Epithelial cell of esophagus (primary cell): ENCODE data around the gene TTLL6.

ENCODE experiments used
- DNase-seq: peaks from one replicate; pipeline ENCODE4 v3.0.0; 2010; ENCODE audit warnings: low read depth
- H3K4me3 ChIP-seq: 2 replicates; pipeline ENCODE4 v1.5.1; 2011; ENCODE audit warnings: mild to moderate bottlenecking, low read length, control low read depth
- TF ChIP-seq, protein P1 (sequence below): IDR thresholded peaks from 2 replicates; pipeline ENCODE4 v1.5.1; 2011; ENCODE audit warnings: low read depth, mild to moderate bottlenecking, low read length, control low read depth, inconsistent platforms; ENCODE audit not compliant: insufficient read depth; ENCODE audit errors: missing control alignments

Gene TTLL6

DNA sequence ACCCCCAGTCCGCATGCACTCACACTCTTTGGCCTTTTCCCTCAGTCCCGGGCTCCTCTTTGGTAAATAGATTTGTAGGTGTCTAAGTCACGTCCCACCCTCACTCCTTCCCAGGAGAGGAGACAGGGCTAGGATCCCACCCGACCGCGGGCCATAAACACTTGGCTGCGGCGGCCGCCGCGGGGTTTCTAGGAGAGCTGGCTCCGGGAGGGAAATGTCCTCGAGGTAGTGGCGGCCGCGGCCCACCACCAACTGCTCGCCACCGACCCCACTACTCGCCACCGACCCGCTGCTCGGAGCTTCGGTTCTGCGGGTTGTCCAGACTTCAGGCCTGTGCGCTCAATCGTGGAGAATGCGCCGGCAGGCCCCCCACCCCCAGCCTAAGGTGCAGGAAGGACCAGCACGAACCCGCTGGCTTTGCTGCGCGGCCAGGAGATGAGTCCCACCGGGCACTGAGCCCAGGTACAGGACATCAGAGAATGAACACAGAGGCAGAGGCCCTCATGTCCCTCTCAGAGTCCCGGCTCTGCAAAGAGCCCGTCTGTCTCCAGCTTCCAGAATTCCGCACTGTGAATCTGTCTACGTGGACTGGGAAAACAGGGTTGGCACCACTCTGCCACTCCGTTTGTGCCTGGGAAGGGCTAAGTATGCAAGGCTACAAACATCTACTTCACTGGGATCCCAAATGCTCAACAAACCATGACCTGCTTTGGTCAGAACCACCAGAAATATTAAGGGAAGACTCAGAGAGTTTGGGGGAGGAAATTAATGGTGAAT is 91.6 kb downstream of the TTLL6 start:
- TF ChIP-seq, protein P1, sequence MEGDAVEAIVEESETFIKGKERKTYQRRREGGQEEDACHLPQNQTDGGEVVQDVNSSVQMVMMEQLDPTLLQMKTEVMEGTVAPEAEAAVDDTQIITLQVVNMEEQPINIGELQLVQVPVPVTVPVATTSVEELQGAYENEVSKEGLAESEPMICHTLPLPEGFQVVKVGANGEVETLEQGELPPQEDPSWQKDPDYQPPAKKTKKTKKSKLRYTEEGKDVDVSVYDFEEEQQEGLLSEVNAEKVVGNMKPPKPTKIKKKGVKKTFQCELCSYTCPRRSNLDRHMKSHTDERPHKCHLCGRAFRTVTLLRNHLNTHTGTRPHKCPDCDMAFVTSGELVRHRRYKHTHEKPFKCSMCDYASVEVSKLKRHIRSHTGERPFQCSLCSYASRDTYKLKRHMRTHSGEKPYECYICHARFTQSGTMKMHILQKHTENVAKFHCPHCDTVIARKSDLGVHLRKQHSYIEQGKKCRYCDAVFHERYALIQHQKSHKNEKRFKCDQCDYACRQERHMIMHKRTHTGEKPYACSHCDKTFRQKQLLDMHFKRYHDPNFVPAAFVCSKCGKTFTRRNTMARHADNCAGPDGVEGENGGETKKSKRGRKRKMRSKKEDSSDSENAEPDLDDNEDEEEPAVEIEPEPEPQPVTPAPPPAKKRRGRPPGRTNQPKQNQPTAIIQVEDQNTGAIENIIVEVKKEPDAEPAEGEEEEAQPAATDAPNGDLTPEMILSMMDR, result no peak
- H3K4me3 ChIP-seq, result no peak overlapping the region
- DNase-seq, result no peak

GRCh38 chr17:48725004-48725287 is 92.1 kb downstream of the TTLL6 start:
- TF ChIP-seq, protein P1, result no peak
- no peak overlapping the region for H3K4me3 ChIP-seq
- DNase-seq, result no peak

DNA sequence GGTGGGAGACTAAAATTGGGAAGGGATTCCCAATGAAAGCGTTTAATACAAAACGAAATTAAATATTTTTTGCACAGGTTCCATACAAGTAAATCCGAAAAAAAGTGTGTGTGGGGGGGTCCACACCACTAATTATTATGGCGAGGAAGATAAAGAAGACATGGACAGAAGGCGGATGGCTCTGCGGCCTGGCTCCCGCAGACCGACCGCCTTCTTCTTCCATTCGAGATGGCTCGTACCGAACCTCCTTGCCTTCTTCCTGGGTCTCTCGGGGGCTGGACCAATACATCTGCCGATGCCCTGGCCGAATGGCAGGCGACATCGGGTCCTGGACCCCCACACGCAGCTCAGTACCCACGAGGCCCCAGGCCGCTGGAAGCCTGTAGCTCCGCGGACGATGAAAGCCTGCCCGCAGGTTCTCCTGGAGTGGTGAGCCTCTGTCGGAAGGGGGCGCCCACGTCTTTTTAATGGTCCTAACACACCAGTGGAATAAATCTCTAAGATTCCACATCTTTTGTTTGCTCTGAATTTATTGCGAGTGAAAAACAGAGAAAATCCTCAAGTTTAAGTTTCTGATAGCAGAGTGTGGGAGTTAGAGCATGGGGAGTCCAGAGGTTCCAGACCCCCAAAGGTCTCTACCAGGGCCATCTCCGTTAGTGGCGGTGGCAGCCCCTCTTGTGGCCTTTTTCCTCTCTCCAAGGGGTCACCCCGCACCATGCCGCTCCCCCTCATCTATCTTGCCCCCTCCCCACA is 92.6 kb downstream of the TTLL6 start:
- peak; percentile 71 for DNase-seq
- TF ChIP-seq, protein P1, result peak; percentile 70
- no peak overlapping the region for H3K4me3 ChIP-seq

- TF ChIP-seq, protein P1, result no peak
- no peak for DNase-seq
Measured at GRCh38 chr17:48723423-48724250, 93.4 kb downstream of the TTLL6 start.

GRCh38 chr17:48722915-48723422 is 94.1 kb downstream of the TTLL6 start, which contains the start of gene PRAC2:
Gene PRAC2, plus strand, starts transcription at chr17:48723185. Its CDS starts 1,226 bp downstream, at chr17:48724411.
- H3K4me3 ChIP-seq, result no peak within 1 kb of the TSS
- TF ChIP-seq, protein P1, result no peak
- no peak for DNase-seq

More at GRCh38 chr17:48723423-48724250, 93.4 kb downstream of the TTLL6 start:
- H3K4me3 ChIP-seq, result no peak overlapping the region

- H3K4me3 ChIP-seq, result no peak within 1 kb of the TSS
- TF ChIP-seq, protein P1, result no peak
- no peak for DNase-seq
Measured at GRCh38 chr17:48722201-48722907, 94.7 kb downstream of the TTLL6 start, which contains the start of gene PRAC1. Gene PRAC1, minus strand, starts transcription at chr17:48722518. Its CDS starts 126 bp downstream, at chr17:48722392.
